GM12878 (cell line): Measurements from ENCODE around the gene AIG1. TPM values are rescaled to one million over a fixed set of nuclear protein-coding genes. Genes with fewer than 3 reads are reported as not detected.

ENCODE experiments used
- ATAC-seq: fragments of 200-7000 bp; cut with Tn5 transposase; 3 replicates; pipeline ENCODE4 v1.9.1; 2020; ENCODE audit warnings: mild to moderate bottlenecking, moderate library complexity
- BruUV-seq: library from RNA; stranded (reverse); fragments of 400-500 nt; replicated peaks from 2 replicates; lab custom pipeline; 2021; lab: Mats Ljungman, UMichigan
- CTCF ChIA-PET: fragments of 300-600 bp; sonication (Branson Sonifier 250); formaldehyde crosslinking; extraction: SDS; loops from one replicate; lab custom pipeline; 2021; ENCODE audit warnings: inconsistent platforms; lab: Yijun Ruan, JAX
- POLR2A ChIA-PET: fragments of 350-600 bp; formaldehyde crosslinking; extraction: SDS; loops from one replicate; lab custom pipeline; 2021; ENCODE audit warnings: inconsistent platforms; lab: Charles Lee
- RAD21 ChIA-PET: fragments of 300-600 bp; sonication (Branson Sonifier 250); formaldehyde crosslinking; loops from one replicate; lab custom pipeline; 2023; ENCODE audit warnings: antibody characterized with exemption; ENCODE audit not compliant: unreplicated experiment; lab: Charles Lee
- SMC1A ChIA-PET: fragments of 300-600 bp; sonication (Branson Sonifier 250); formaldehyde crosslinking; loops from one replicate; lab custom pipeline; 2023; ENCODE audit not compliant: unreplicated experiment, uncharacterized antibody; lab: Charles Lee
- DNase-seq: peaks from one replicate; pipeline ENCODE4 v3.0.0-alpha.2; 2011; ENCODE audit warnings: low read depth, low spot score
- FAIRE-seq: peaks from 3 replicates; lab custom pipeline; 2011; peaks lifted over from hg19 to GRCh38; lab: Jason Lieb, UNC
- H2AFZ ChIP-seq: 2 replicates; pipeline ENCODE4 v1.6.0; 2011; ENCODE audit warnings: low read depth, low read length, control low read depth; ENCODE audit not compliant: control insufficient read depth
- H3K27ac ChIP-seq: 2 replicates; pipeline ENCODE4 v1.5.1; 2011; ENCODE audit warnings: control low read depth; ENCODE audit not compliant: control insufficient read depth, insufficient read depth
- H3K27me3 ChIP-seq, 2 experiments: replicated peaks in 1 of 2; 2 replicates each; pipeline versions ENCODE4 v1.6.0 to v1.6.1; 2011; ENCODE audit warnings: low read length in 1 of 2; ENCODE audit not compliant: control insufficient read depth in 2 of 2, insufficient read depth in 2 of 2
- H3K36me3 ChIP-seq, 2 experiments: 2 replicates each; pipeline ENCODE4 v1.5.1; 2011; ENCODE audit warnings: low read length in 1 of 2; ENCODE audit not compliant: control insufficient read depth in 2 of 2, insufficient read depth in 2 of 2
- H3K4me1 ChIP-seq: 2 replicates; pipeline ENCODE4 v1.6.1; 2011; ENCODE audit warnings: mild to moderate bottlenecking, low read length, moderate library complexity, mixed read lengths; ENCODE audit not compliant: control insufficient read depth, insufficient read depth
- H3K4me2 ChIP-seq: 2 replicates; pipeline ENCODE4 v1.6.0; 2011; ENCODE audit warnings: control low read depth; ENCODE audit not compliant: control insufficient read depth, insufficient read depth
- H3K4me3 ChIP-seq: fragments of 200-600 bp; sonication (generic); 2 replicates; pipeline ENCODE4 v1.5.1; 2016
- H3K79me2 ChIP-seq: 2 replicates; pipeline ENCODE4 v1.6.0; 2011; ENCODE audit warnings: low read length; ENCODE audit not compliant: control insufficient read depth, insufficient read depth
- H3K9ac ChIP-seq: 2 replicates; pipeline ENCODE4 v1.8.0; 2011; ENCODE audit warnings: low read length, control low read depth, mixed read lengths; ENCODE audit not compliant: control insufficient read depth, insufficient read depth
- H3K9me3 ChIP-seq: replicated peaks from 3 replicates; pipeline ENCODE4 v1.5.1; 2011; ENCODE audit warnings: mild to moderate bottlenecking, low read length; ENCODE audit not compliant: control insufficient read depth, insufficient read depth
- H4K20me1 ChIP-seq: 2 replicates; pipeline ENCODE4 v1.6.0; 2011; ENCODE audit not compliant: control insufficient read depth, insufficient read depth
- CTCF ChIP-seq, 3 experiments: IDR thresholded peaks in 2 of 3; conservative IDR thresholded peaks in 1 of 3; 2 replicates each; pipeline ENCODE4 v1.5.1; 2011; ENCODE audit warnings: low read depth in 3 of 3, low read length in 3 of 3, mild to moderate bottlenecking in 3 of 3, control low read depth in 2 of 3, moderate library complexity in 2 of 3, inconsistent platforms in 1 of 3, mixed read lengths in 1 of 3; ENCODE audit not compliant: control insufficient read depth in 2 of 3, insufficient read depth in 1 of 3; ENCODE audit errors: extremely low read depth in 1 of 3
- FOXK2 ChIP-seq: fragments of 450-650 bp; IDR thresholded peaks from 2 replicates; pipeline ENCODE4 v1.6.1; 2017; ENCODE audit warnings: mild to moderate bottlenecking, moderate library complexity
- GABPA ChIP-seq: IDR thresholded peaks from 2 replicates; pipeline ENCODE4 v1.6.1; 2014; ENCODE audit warnings: antibody characterized with exemption, low read depth, mild to moderate bottlenecking, inconsistent platforms
- IKZF1 ChIP-seq: fragments of 450-650 bp; conservative IDR thresholded peaks from 2 replicates; pipeline ENCODE4 v1.6.1; 2017; ENCODE audit warnings: antibody characterized with exemption, mild to moderate bottlenecking
- KDM1A ChIP-seq: fragments of 200-600 bp; sonication (generic); IDR thresholded peaks from 2 replicates; pipeline ENCODE4 v1.6.1; 2016; ENCODE audit warnings: borderline replicate concordance
- SREBF2 ChIP-seq: IDR thresholded peaks from 2 replicates; pipeline ENCODE4 v1.6.1; 2012; ENCODE audit warnings: mild to moderate bottlenecking, low read length
- TBL1XR1 ChIP-seq: IDR thresholded peaks from 2 replicates; pipeline ENCODE4 v1.6.1; 2012; ENCODE audit warnings: low read depth, low read length, improper control_type of control experiment
- USF1 ChIP-seq: IDR thresholded peaks from 2 replicates; pipeline ENCODE4 v1.6.1; 2011; ENCODE audit warnings: borderline replicate concordance, low read depth, mild to moderate bottlenecking, moderate library complexity, mixed read lengths, low read length; ENCODE audit not compliant: insufficient read depth; ENCODE audit errors: extremely low read length
- WGBS: methylation state at CpG from one replicate; pipeline ENCODE4 v1.1.6; 2016; ENCODE audit warnings: low lambda C conversion rate; ENCODE audit not compliant: insufficient replicate concordance, insufficient coverage; ENCODE audit errors: missing lambda C conversion rate; 5-methylcytosine and 5-hydroxymethylcytosine counted together
- in situ Hi-C: fragments of 300-500 bp; cut with MboI; formaldehyde crosslinking; loops from 9 replicates; pipeline ENCODE4 v1.14.3; 2018; ENCODE audit warnings: mixed read lengths
- intact Hi-C: fragments of 100-400 bp; cut with micrococcal nuclease; formaldehyde crosslinking; loops from one replicate; pipeline ENCODE4 v1.14.2; 2022; ENCODE audit not compliant: unreplicated experiment
- polyA plus RNA-seq, 11 experiments: library from polyadenylated mRNA; depleted of rRNA in 4 of 11; unstranded in 6 of 11; stranded (reverse) in 5 of 11; fragments of >200 nt; fragmentation: Nextera tagmentation in 4 of 11; fragmentation: Illumina TruSeq in 1 of 11; extraction: Ambion mirVana in 4 of 11; extraction: Trizol in 1 of 11; gene quantifications; 1 replicate in 1 of 11; 2 replicates in 10 of 11; pipeline versions ENCODE4 v1.2.1 to v1.2.3, GENCODE V29; 2011 to 2016; ENCODE audit warnings: inconsistent platforms in 2 of 11, missing spikeins in 2 of 11, low read depth in 1 of 11
- total RNA-seq, 4 experiments: library from RNA; depleted of rRNA in 3 of 4; stranded (reverse); fragments of >200 nt in 3 of 4; fragmentation: Illumina TruSeq in 1 of 4; extraction: Trizol in 1 of 4; gene quantifications; 2 replicates each; pipeline versions ENCODE4 v1.2.1 to v1.2.3, GENCODE V29; 2013 to 2021

AIG1 gene
- total and polyA plus RNA-seq, 10 of the 15 experiments (the other 5 are each of a cell fraction or from before 2014, with no cell fraction given), result 27.0 to 74.5 (median 36.4) TPM

- no peak for TF ChIP-seq FOXK2
Measured at GRCh38 chr6:143021543-143021942, 39.1 kb upstream of the AIG1 start (continued).

- H3K9me3 ChIP-seq, result peaks cover 2% of the 10 kb centered on the region; the same call in 1 of the 3 replicates
- in situ Hi-C loops (no loop called here), intact Hi-C loops (no loop called here)
- no peaks in the 10 kb centered on the region for H3K4me1 ChIP-seq
- no peaks in the 10 kb centered on the region for H3K27me3 ChIP-seq
- no peak overlapping the region for H3K27ac ChIP-seq
- TF ChIP-seq IKZF1, result no peak
- POLR2A ChIA-PET, result no interaction called here
- BruUV-seq, result no TSS peak
- H3K4me2 ChIP-seq, result no peak overlapping the region
- no peak for DNase-seq
- no peaks in the 10 kb centered on the region for H3K36me3 ChIP-seq
- SMC1A ChIA-PET, result interaction anchor here (0.5 to 7.3 kb wide), 6 partner anchors 60 to 327 kb away, joined by 3 to 123 read pairs (median 3); no protein-coding TSS in a partner anchor
- no peaks in the 10 kb centered on the region for H3K79me2 ChIP-seq
- no peak for ATAC-seq
- no peak overlapping the region for H3K4me3 ChIP-seq
- H3K9ac ChIP-seq, result no peak overlapping the region
- WGBS, result 50% methylated on average over 2 of the region's 2 CpGs
- RAD21 ChIA-PET, result interaction anchor here (2.0 kb wide), 1 partner anchor 323 kb away, joined by 5 read pairs; no protein-coding TSS in a partner anchor
- H4K20me1 ChIP-seq, result no peaks in the 10 kb centered on the region
- H2AFZ ChIP-seq, result no peak overlapping the region
- FAIRE-seq, result no peak
- CTCF ChIA-PET, result interaction anchor here (1.1 to 1.8 kb wide), 5 partner anchors 10 to 547 kb away, joined by 3 to 5 read pairs (median 3); no protein-coding TSS in a partner anchor
Measured at GRCh38 chr6:143022587-143022986, 38.1 kb upstream of the AIG1 start.

GRCh38 chr6:143023695-143024094 lies 37.0 kb upstream of the AIG1 start:
- no peak for FAIRE-seq
- H3K9ac ChIP-seq, result no peak overlapping the region
- 85% methylated on average over 1 of the region's 1 CpG for WGBS
- in situ Hi-C loops (no loop called here), intact Hi-C loops (no loop called here)
- no TSS peak for BruUV-seq
- no peak for TF ChIP-seq TBL1XR1
- no peak for TF ChIP-seq KDM1A
- TF ChIP-seq SREBF2, result no peak
- TF ChIP-seq GABPA, result no peak
- no peak for TF ChIP-seq USF1
- TF ChIP-seq CTCF (IDR thresholded peaks at IDR 0.05 in 2 of 3, conservative IDR thresholded peaks at IDR 0.05 in 1 of 3; ENCODE audit: control insufficient read depth in 2 of 3, extremely low read depth in 1 of 3, insufficient read depth in 1 of 3, low read depth in 3 of 3, low read length in 3 of 3), result no peak
- H3K36me3 ChIP-seq, result no peaks in the 10 kb centered on the region
- ATAC-seq, result no peak
- H2AFZ ChIP-seq, result no peak overlapping the region
- no peaks in the 10 kb centered on the region for H3K27me3 ChIP-seq
- ChIA-PET SMC1A (interaction anchor here (0.7 to 7.3 kb wide), 6 partner anchors 11 to 328 kb away, joined by 3 to 123 read pairs (median 3); no protein-coding TSS in a partner anchor), CTCF (interaction anchor here (0.6 to 2.0 kb wide), 6 partner anchors 16 to 549 kb away, joined by 3 to 7 read pairs (median 4); no protein-coding TSS in a partner anchor), RAD21 (interaction anchor here (0.7 to 2.0 kb wide), 3 partner anchors 67 to 324 kb away, joined by 3 to 5 read pairs (median 3); no protein-coding TSS in a partner anchor), POLR2A (no interaction called here)
- no peaks in the 10 kb centered on the region for H4K20me1 ChIP-seq
- no peak overlapping the region for H3K27ac ChIP-seq
- no peaks in the 10 kb centered on the region for H3K4me1 ChIP-seq
- H3K4me2 ChIP-seq, result no peak overlapping the region
- DNase-seq, result no peak
- H3K4me3 ChIP-seq, result no peak overlapping the region
- H3K9me3 ChIP-seq, result peaks cover 2% of the 10 kb centered on the region; the same call in 1 of the 3 replicates
- H3K79me2 ChIP-seq, result no peaks in the 10 kb centered on the region
